HG03175 (cell line): ENCODE results near the gene PLXNA4.

ENCODE experiments used
- ATAC-seq: cut with Tn5 transposase; IDR thresholded peaks from one replicate; pipeline ENCODE4 v1.9.1; 2021; ENCODE audit warnings: mild to moderate bottlenecking, moderate library complexity; ENCODE audit not compliant: unreplicated experiment

PLXNA4 gene

DNA sequence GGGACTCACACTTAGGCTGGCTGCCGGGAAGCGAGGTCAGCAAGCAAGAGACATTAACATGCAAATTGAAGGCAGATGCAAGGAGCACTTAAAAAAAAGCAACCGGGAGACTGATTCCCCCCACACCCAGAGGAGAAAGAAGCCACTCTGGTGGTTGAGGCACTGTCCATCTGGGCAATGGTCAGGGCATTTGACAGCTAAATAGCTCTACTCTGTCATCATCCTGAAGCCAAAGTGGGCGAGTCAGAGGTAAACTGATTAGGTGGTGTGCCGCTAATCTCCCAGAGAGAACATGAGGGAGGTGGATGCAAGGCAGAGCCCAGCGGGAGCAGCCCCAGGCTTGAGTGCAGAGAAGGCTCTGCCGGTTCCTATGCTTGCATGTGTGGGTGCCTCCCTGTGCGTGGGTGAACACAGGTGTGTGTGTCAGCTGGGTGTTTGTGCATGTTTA is 100.6 kb downstream of the PLXNA4 start:
- ATAC-seq = no peak

DNA sequence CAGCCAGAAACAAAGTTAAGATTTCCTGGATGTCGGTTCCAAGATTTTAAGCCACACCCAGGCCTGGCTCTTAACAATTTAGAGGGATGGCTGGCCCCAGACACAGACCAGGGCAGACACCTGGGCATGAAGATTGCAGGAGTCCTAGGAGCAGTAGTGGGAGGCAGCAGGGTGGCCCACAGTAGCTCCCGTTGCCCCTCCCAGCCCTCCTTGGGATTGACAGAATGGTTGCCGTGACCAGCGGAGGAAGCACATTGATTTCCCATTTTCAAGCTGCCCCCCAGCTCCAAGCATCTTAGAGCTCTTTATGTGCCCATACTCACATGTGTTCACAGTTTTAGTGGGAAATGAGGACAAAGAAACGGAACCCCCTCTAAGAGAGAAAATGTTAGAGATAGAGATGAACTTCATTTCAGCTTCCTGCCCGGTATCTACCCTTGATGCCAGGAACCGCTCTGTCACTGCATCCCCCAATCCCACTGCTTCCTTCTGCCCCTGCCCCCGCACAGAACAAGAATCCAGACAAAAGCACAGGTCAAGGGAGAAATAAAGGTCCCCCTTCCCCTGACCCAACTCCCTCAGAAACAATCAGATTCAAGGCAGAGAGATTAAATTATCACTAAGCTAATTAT is 101.1 kb downstream of the PLXNA4 start:
- no peak for ATAC-seq

DNA sequence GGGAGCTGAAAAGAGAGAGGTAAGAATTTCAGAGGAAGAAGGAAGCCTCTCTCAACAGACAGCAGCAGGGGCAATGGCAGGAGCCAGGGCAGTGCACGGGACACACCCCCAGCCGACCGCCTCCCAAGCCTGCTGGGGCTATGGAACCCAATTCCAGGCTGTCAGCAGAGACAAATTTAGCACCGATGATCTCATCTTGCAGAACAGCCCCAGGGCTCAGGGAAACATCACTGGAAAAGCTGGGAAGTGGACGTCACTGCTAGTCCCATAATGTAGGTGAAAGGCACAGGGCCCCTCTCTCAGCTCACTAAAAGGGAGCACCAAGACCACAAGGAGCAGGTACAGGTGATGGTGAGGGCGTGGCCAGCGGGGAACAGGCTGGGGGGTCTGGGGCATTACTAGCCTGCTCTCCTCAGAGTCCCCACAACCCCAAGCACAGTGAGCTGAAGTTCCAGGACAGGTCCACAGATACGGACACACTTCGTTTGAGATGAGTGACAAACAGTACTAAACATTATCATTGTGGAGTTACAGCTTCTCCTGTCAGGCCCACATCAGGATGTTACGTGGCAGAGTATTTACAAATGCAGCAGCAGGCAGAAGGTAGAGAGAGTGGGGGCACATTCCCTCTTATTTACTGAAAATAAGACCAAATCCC is 103.7 kb downstream of the PLXNA4 start:
- no peak for ATAC-seq

- no peak for ATAC-seq
These were observed 104.8 kb downstream of the PLXNA4 start for GRCh38 chr7:132471515-132471914.

GRCh38 chr7:132469681-132470080 is 106.6 kb downstream of the PLXNA4 start:
- no peak for ATAC-seq

DNA sequence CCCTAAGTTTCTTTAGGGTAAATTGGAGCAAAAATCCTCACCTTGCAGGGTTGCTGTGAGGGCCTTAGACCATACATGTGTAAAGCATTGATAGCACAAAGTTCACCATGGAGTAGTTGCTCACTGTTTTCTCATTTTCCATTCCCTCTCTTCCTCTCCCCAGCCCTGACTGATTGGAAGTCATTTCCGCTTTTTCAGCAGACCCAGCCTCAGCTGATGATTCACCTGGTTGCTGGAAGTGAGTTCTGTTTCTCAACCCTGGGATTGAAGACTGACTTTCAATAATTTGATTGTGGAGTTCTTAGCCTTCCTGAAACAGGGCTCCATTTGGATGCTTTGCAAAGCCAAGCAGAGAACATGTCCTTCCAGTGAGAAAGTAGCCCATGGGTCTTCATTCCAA is 107.0 kb downstream of the PLXNA4 start:
- ATAC-seq = no peak

DNA sequence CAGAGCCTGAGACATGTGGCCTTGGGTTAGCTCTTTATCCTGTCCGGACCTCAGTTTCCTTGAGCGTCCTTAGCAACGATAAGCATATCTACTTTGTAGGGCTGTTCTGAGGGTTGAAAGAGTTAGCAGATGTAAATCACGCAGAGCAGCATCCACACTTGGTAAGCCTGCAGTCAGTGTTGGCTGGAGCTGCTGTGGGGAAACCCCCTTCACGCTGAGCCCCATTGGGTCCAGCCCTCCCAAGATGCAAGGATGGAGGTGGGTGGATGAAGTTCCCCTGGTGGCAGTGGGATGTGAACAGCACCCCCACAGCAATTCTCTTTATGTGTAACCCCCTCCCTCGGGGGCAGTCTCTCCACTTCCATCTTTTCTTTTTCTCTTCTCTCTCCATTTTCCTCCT is 109.9 kb downstream of the PLXNA4 start:
- no peak for ATAC-seq

DNA sequence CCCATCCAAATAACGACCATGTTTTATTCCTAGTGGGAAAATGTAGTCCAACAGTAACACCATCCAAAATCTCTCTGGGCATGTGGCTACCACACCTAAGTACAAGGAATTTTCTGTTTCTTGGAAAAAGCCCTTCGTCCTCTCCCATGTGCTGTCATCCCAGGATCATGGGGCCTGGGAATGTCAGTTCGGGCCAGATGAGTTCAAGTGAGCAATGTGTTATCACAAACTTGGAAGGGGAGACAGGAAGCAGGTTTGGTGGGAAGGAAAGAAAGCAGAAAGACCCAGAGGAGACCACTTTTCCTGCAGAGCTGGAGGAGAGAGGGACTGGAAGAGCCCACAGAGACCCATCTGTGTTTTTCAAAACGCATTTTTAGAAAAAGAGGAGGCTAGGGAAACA is 110.8 kb downstream of the PLXNA4 start:
- no peak for ATAC-seq

- no peak for ATAC-seq
These were observed 111.5 kb downstream of the PLXNA4 start for GRCh38 chr7:132464740-132465139.

- ATAC-seq = no peak
These were observed 112.3 kb downstream of the PLXNA4 start for GRCh38 chr7:132463922-132464321.

GRCh38 chr7:132462478-132462877 is 113.8 kb downstream of the PLXNA4 start:
- ATAC-seq = no peak

- no peak for ATAC-seq
These were observed 115.2 kb downstream of the PLXNA4 start for GRCh38 chr7:132461032-132461592.

- ATAC-seq = no peak
These were observed 117.5 kb downstream of the PLXNA4 start for GRCh38 chr7:132458729-132459128.

DNA sequence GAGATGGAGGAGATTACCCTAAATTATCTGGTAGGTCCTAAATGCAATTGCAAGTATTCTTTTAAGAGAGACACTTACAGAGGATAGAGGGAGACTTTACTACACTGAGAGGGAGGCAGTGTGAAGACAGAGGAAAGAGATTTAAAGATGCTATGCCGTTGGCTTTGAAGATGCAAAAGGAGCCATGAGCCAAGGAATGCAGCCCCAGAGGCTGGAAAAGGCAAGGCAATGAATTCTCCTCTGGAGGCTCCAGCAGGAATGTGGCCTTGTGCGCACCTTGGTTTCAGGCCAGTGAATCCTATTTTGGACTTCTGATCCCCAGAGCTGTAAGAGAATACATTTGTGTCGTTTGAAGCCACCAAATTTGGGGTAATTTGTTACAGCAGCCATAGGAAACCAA is 118.6 kb downstream of the PLXNA4 start:
- ATAC-seq = no peak

GRCh38 chr7:132456418-132456817 is 119.9 kb downstream of the PLXNA4 start:
- no peak for ATAC-seq

- ATAC-seq = no peak
These were observed 120.9 kb downstream of the PLXNA4 start for GRCh38 chr7:132455378-132455777.

GRCh38 chr7:132453826-132454225 is 122.4 kb downstream of the PLXNA4 start:
- ATAC-seq = no peak

DNA sequence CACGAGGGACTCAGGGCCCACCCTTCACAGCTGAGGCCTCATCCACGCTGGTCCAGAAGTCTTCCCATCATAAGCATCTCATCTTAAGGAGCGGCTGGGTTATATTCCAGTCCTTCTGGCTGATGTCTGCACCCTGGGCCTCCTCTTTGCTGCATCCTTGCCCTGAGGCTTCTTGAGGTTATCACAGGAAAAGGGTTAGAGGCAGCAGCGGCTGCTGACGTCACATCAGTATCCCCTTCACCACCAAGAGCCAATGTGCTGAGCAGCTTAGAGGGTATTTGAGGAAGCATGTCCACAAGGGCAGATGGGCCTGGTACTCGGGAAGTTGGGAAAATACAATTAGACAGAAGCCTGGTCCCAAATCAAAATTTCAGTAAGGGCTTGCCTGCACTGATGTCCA is 125.1 kb downstream of the PLXNA4 start:
- ATAC-seq = no peak

DNA sequence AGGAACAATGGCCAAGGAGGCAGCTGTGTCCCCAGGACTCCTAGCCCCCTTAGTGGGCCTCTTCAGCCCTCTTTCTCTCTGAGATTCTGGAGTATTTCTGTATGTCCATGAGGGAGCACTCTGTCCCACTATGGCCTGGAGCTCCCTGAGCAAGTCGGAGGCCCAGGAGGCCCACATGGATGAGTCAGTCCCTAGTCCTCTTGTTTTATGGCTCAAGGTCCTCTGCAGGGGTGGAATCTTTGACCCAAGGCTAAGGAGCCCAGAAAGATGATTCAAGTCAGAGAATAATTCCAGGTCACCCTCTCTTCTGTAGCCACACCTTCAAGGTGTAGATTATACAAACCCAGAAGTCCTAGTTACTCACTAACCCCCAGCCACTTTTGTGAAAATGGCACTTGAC is 125.6 kb downstream of the PLXNA4 start:
- no peak for ATAC-seq

DNA sequence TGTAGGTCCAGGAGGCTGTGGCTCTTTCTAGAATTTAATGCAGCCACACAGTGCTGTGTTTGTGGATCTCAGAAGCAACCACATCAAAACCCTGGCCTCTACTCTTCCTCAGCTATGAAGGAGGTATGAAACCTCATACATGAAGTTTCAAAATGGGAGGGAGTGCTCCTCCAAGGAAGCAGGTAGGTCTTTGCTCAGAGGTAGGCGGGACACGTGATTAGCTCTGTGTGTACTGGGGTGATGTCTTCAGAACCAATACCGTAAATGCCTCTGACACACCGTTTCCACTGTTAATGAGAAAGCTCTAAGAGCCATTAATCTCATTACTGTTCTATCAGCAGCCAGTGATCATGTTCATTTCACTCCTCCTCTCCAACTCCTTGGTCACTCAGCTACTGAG is 126.1 kb downstream of the PLXNA4 start:
- ATAC-seq = no peak

GRCh38 chr7:132446666-132447278 is 129.5 kb downstream of the PLXNA4 start:
- ATAC-seq = no peak

DNA sequence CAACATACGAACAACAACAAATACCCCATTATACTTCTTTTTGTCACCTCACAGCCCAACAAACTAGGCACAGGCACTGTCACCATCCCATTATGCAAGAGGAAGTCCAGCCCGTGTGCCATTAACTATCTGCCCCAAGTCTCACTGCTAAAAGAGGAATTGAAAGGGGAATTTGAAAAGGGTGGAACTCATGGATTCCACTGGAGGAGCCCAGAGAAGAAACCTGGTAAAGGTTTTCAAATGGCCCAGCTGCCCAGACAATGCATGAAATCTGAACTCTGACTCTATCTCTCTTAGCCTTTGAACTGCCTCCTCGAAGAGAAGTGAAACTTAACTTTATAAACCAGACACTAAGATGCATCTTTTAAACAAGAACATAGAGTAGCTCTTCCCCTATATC is 130.0 kb downstream of the PLXNA4 start:
- no peak for ATAC-seq
